Measurements from ENCODE around the gene COL5A1.

The COL5A1 gene

DNA sequence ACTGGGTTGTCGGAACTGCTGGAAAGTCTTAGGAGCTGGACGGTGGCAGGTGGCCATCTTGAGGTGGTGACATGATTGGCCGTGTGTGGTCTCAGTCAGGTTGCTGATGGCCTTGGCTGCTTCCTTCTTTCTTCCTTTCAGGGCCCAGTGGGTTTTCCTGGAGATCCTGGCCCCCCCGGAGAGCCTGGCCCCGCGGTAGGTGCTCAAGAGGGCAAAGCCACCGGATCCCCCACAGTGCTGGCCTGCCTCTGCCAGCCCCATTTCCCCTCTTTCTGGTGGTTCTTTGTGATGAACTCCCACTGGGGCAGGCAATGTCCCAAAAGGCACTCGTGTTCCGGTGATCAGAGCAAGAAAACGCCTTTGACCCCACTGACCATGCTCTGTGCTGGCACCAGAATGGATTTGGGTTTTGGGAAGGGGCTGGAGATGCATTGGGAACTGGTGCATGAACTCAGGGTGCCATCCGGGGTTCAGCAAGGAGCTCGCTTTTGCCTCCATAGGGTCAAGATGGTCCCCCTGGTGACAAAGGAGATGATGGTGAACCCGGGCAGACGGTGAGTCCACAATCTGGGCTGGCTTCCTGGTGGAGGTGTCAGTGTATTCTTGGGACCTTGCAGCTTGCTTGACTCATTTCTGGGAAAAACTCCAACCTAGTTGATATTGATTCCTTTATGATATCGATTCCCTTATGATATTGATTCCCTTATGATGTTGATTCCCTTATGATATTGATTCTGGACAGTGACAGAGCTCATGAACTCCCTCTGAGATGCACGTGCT lies 174.0 kb downstream of the COL5A1 start:
- DNase-seq (ENCODE audit: low read depth in 3 of 3), result no peak

DNA sequence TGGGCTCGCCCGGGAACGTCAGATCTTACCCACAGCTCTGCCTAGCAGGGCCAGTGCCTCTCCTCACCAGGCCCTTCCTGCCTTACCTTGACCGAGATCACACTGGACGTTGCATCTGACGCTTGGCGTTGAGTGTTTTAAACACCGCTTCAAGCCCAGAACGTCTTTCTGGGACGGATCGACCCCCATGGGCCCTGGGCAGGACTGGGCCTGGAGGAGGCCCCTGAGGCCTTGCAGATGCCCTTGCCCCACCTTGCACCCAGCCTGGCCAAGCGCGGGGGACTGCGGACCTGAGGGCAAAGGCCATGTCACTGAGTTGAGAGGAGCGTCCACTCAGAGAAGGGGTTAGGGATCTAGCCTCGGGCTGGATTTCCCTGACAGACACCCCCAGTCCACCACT lies 174.7 kb downstream of the COL5A1 start:
- DNase-seq (ENCODE audit: low read depth in 3 of 3), result no peak

DNA sequence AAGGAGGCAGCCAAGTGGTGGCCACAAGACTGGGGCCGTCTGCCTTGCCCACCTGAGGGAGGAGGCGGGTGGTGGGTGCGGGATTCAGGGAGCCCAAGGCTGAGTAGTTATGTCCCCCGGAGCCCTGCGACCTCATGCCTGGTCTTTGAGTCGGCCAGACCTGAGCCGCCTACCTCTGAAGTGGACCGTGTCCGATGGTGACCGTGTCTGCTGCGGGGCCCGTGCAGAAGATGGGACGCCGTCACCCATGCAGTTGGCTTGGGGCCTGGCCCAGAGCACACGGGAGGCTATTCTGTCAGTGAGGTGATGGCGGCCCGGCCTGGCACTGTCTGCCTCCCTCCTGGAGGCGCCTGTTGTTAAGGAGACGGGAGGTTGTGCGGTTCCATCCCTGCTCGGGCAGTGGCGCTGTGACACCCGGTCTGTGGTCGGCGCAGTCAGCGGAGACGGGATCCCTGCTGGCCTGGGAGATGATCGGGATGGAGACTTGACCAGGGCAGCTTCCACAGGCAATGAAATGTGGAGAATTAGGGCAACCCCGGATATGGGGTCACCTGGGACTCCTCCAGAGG lies 176.5 kb downstream of the COL5A1 start:
- DNase-seq (ENCODE audit: low read depth in 3 of 3), result no peak

DNA sequence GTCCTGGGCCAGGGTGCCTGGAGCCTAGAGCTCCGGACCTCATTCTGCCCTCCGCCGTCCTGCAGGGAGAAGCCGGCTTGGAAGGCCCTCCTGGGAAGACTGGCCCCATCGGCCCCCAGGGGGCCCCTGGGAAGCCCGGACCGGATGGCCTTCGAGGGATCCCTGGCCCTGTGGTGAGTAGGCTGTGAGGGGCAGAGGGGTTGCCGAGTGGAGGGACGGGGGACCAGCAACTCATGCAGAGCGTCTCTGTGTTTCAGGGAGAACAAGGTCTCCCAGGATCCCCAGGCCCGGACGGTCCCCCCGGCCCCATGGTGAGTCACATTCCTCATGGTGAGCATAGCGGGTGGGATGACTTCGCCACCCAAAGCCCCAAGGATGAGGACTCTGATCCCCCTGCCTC lies 177.0 kb downstream of the COL5A1 start:
- no peak for DNase-seq (ENCODE audit: low read depth in 3 of 3)

DNA sequence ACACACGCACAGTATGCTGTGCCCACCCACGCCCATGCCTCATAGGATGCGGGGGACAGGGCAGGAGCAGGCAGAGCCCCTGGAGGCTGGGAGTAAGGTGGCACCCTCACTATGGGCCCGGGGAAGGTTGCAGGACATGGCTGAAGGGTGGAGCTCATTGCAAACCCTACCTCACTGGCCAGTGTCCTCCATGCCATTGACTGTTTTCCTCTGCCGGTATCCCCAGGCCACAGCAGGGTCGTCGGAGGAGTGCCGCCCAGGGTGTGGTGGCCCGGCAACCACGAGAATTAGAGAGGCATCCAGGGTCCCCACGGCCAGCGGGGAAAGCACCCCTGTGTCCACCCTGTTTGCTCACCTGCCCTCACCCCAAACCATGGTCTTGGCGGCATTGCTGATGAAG lies 179.3 kb downstream of the COL5A1 start:
- DNase-seq (ENCODE audit: low read depth in 3 of 3), result no peak

DNA sequence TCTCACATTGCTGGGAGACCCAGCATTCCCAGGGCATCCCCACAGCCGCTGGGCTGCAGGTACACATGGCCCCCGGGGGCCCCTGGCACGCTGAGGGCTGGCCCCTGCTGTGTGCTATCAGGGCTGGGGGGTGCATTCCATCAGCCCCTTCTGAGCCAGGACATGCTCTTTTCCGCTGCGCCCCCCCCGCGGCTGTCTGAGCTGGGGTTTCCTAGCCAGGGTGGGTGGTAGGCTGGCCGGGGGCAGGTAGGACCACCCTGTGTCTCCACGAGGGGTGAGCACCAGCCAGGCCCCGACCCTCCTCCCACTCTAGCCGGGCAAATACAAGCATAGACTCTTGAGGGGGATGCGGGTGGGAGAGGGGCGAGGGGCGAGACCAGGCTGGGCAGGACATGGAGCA lies 180.9 kb downstream of the COL5A1 start:
- no peak for DNase-seq (ENCODE audit: low read depth in 3 of 3)

DNA sequence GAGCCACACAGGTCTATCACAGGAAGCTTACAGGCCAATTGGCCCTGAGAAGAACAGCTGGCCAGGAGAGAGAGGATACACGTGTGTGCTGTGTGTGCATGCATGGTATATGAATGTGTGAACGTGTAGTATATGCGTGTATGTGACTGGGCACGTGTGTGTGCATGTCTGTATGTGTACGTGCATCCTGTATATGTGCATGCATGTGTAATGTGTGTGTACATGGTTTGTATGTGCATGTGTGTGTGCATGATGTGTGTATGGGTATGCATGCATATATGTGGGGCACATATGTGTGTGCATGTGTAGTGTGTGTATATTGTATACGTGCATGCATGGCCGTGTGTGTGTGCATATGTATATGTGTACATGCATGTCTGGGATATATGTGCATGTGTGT lies 182.0 kb downstream of the COL5A1 start:
- DNase-seq (ENCODE audit: low read depth in 3 of 3), result no peak

DNA sequence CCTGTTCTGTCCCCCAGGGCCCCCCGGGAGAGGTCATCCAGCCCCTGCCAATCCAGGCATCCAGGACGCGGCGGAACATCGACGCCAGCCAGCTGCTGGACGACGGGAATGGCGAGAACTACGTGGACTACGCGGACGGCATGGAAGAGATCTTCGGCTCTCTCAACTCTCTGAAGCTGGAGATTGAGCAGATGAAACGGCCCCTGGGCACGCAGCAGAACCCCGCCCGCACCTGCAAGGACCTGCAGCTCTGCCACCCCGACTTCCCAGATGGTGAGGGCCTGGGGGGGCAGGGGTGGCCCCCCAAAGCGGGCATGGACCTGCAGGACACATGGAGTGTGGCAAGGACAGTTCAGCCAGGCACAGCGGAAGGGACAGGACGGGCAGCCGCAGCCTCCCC lies 183.0 kb downstream of the COL5A1 start:
- no peak for DNase-seq (ENCODE audit: low read depth in 3 of 3)

DNA sequence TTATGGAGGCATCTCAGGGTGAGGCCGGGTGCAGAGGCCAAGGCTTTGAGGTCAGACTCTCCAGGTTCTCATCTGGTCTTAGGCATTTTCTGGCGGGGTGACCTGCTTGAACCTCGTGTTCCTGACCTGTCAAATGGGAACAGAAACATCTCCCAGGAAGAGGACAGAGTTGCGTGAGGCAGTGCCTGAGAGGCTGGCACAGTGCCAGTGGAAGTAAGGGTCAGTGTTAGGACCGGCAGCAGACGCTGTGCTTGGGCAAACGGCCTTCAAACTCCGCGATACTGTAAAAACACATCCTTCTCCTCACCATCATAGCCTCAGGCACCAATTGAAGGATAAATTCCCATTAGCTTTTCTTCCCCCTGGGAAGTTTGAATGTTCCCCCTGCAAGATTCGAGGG lies 183.4 kb downstream of the COL5A1 start:
- DNase-seq (ENCODE audit: low read depth in 3 of 3), result no peak

DNA sequence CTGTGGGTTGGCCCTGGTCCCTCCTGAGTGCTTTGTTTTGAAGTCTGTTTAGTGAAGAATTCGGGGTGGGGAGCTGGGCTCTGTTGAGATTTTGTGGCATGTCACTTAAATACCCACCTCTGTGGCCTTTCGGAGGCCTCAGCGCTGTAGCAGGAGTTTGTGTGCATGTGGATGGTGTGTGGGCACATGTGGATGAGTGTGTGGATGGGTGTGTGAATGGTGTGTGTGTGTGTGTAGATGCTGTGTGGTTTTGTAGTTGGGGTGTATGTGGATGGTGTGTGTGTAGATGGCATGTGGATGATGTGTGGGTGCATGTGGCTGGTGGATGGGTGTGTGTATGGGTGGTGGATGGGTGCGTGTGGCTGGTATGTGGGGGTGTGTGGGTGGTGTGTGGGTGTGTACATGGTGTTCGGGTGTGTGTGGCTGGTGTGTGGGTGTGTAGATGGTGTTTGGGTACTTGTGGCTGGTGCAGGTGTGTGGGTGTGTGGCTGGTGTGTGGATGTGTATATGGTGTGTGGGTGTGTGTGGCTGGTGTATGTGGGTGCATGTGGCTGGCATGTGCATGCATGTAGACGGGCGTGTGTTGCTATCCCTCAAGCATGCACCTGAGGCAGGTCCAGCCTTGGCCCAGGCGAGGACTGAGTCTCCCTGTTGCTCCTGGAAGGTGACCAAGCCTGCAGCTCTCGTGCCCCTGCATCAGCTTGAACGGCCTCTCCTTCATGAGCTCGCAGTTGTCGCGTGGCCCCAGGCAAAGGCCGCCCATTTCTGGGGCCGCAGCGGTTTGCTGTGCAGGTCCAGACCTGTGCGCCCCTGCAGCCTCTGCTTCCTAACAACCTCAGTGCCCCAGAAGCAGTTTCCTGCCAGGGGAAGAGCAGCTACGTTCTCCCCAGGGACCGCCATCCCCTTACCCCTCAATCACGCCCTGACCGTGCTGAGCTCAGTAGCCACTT lies 185.0 kb downstream of the COL5A1 start:
- no peak for DNase-seq (ENCODE audit: low read depth in 3 of 3)

DNA sequence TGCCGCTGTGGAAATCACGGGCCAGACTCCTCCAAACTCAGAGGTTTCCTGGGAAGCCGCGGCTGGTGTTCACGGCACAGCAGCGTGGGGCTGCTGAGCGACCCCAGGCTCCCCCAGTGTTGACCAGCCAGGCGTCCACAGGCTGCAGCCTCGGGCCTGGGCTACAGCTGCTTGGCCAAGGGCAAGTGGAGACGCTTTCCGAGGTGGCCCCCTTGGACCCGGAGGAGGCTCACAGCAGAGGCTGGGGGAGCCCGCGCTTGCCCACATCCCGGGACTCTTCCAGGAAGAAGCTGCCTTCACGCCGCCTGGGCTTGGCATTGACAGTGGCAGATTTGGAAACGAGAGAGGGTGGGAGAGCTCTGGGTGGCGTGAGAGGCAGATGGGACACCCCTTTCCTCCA lies 186.0 kb downstream of the COL5A1 start:
- DNase-seq (ENCODE audit: low read depth in 3 of 3), result no peak

DNA sequence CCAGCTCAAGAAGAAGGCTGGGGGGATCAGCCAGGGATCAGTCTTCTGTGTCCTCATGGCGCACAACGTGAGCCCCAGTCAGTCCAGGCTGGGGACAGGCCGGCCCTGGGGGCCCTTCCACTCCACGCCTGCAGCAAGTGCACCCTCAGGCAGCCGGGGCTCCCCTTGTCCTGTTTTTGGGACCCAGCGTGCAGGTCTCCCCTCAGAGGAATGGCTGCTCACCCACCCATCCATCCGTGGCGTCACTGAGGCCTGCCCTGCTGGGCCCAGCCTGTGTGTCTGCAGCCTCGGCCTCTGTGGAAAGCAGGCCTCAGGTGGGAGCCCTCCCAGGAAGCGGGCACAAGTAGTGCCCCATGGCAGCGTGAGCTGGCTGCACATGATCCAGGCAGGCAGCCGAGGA lies 186.4 kb downstream of the COL5A1 start:
- DNase-seq (ENCODE audit: low read depth in 3 of 3), result no peak

DNA sequence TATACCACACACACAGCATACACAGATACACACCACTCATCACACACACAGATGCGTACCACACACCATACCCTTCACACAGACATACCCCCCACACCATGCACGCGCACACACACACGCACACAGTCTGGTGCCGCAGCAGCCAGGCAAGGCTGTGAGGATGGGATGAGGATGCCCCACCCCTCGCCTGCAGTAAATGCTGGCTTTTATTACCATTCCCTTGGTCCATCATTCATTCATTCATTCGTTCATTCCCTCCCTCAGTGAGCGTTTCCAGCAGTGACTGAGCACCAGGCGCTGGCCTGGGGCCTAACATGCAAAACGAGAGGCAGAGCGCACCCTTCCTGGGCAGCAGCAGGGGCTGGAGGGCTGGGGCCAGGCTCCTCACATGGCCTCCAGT lies 187.3 kb downstream of the COL5A1 start:
- no peak for DNase-seq (ENCODE audit: low read depth in 3 of 3)

DNA sequence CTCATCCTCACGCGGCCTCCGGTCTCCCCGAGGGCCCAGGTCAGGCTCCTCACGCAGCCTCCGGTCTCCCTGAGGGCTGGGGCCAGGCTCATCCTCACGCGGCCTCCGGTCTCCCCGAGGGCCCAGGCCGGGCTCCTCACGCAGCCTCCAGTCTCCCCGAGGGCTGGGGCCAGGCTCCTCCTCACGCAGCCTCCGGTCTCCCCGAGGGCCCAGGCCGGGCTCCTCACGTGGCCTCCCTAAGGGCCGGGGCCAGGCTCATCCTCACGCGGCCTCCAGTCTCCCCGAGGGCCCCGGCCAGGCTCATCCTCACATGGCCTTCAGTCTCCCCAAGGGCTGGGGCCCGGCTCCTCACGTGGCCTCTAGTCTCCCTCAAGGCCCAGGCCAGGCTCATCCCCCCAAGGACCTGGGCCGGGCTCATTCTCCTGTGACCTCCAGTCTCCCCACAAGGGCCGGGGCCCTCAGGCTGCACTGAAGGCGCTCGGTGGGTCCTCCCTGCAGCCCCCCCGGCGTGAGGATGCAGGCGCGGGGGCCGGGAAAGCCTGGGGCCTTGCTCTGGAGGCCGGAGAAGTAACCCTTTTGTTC lies 187.8 kb downstream of the COL5A1 start:
- no peak for DNase-seq (ENCODE audit: low read depth in 3 of 3)

DNA sequence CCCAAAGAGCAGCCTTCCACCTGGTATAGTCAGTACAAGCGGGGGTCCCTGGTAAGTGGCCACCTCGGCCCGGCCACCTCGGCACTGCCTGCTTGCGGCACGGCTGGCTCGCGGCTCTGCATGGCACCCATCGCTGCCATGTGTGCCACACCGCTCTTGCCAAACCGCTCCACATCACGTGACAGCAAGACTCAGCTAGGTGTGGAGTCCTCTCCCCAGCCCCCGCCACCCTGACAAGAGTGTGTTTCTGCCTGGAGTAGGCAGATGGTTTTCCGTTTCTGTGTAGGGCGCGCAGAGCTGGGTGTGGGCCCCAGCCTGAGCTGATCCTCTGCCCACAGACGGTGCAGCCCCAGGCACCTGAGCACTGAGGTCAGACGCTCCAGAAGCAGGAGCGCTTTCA lies 188.5 kb downstream of the COL5A1 start:
- DNase-seq (ENCODE audit: low read depth in 3 of 3), result no peak

DNA sequence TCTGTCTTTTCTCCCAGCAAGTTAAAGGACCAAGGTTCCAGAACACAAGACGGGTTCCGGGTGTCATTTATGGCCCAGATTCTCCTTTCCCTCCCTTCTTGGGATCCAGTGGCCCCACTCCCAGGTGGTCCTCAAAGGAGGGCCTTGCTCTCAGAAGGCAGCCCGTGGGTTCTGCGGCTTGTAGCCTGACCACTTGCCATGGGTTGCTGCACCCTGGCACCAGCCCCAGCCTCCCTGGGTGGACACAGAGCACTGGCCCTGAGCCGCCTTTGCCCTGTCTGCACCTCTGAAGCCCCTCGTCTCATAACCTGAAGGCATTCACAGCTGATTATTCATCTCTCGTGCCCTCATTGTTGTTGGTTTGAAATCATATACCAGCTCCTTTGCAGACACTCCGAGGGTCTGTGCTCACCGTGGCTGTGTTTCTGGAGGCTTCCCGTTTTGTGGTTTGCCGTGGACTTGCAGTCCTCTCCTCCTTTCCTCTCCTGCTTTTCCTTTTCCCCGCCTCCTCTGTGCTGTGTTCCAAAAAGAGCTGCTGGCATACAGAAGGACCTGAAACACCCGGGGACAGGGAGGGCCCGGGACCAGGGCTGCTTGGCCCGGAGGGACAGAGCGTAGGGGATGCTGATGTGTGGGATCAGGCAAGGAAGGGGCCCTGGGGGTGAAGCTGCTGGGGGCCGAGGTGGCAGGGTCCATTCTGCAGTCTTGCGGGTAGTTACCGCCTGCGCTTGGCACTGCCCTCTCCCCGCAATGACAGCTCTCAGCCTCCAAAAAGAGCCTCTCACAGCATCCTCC lies 189.5 kb downstream of the COL5A1 start:
- DNase-seq (ENCODE audit: low read depth in 3 of 3), result no peak

DNA sequence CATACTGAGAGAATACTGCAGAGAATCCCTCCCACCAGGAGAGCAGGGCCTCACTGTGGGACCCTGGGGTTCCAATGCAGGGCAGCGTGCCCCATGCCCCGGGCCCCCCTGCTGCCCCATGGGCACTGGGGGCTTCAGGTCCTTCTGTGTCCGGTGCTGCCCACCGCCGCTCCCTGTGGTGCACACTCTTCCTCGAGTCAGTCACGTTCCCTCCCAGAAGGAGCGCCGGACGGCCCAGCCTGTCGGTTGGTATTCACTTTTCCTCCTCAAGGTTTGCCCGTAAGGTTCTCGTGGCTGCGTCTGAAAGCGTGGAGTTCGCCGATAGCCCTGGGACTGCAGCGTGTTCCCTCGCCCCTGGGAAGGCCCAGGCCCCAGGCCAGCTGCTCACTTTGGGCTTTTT lies 190.9 kb downstream of the COL5A1 start:
- no peak for DNase-seq (ENCODE audit: low read depth in 3 of 3)

DNA sequence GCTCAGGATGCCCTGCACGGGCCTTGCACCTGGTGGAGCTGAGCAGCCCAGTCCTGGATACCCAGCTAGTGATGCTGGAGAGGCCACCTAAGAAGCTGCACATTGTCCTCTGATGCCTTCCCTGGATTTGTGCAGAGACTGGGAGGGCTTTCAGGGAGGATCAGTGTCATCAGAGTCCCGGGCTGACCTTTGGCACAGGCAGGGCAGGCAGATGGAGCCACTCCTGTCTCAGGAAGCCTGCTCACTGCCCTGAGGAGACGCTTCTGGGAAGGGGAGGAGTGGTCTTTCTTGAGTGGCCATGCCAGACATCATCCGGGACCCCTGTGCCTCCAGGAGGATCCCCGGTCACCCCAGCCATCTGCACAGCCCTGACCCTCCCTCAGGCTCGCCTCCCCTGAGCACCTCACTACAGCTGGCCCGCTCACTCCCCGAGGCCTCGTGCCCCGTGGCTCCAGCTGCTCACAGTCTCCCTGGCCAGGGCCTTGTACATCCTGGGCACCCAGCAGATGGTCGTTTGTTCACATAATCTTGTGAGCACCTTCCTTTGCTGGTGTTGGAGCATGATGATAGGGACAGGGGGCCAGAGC lies 191.8 kb downstream of the COL5A1 start:
- DNase-seq (ENCODE audit: low read depth in 3 of 3), result no peak

DNA sequence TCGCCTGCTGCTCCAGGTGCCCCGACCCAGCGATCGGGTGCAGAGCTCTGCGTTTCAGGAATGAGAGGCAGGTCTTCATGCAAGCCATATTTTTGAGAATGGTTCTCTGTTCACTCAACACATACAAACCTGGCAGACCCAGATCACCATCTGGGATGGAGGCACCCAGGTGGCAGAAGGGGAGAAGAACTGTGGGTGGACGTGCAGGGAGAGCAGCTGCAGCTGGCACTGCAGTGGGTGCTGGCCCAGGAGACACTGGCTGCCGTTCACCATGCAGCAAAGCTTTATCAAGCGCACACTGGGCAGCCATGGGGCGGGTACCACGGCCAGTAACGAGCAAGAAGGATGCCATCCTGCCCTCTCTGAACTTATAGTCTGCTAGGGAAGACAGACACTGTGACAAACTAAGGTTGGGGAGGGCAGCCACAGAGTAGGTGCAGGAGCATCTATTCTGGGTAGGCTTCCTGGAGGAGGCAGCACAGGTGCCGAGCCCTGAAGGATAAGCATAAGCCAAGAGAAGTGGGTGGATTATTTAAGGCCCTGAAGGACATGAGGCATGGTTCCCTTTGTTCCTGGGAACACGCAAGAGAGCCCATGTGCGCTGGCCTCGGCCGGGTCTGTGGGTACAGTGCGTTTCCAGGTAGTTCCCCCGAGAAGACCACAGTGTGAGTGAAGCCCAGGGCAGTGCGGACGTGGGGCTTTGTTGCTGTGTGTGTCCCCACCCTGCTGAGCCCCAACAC lies 192.8 kb downstream of the COL5A1 start:
- no peak for DNase-seq (ENCODE audit: low read depth in 3 of 3)

DNA sequence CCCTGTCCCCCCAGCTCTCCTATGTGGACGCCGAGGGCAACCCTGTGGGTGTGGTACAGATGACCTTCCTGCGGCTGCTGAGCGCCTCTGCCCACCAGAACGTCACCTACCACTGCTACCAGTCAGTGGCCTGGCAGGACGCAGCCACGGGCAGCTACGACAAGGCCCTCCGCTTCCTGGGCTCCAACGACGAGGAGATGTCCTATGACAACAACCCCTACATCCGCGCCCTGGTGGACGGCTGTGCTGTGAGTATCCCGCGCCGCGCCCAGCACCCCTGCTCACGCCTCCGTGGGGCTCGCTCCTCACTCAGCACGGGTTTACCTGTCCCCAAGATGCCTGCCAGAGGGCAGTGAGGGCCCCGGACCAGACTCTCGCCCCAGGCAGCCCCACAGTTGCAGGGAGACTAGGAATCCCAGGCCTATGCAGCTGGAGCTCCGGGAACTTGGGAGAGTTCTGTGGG lies 193.4 kb downstream of the COL5A1 start:
- no peak for DNase-seq (ENCODE audit: low read depth in 3 of 3)

All from stimulated activated CD4-positive, alpha-beta T cell treated with anti-CD3 and anti-CD28 coated beads, TNF-alpha, amount 100 ng/mL, for 4 hours (primary cell).